ENCODE results near the gene NRXN3. TPM values are rescaled to one million over a fixed set of nuclear protein-coding genes. Genes with fewer than 3 reads are reported as not detected.

NRXN3 gene
- total RNA-seq, 2 experiments from 2014 or later: not detected

GRCh38 chr14:79415726-79416125 lies 1245.6 kb downstream of the NRXN3 start:
- Mint-ChIP-seq H3K36me3 (no peaks in the 10 kb centered on the region), H3K27ac (no peak overlapping the region), H3K4me3 (no peak overlapping the region), H3K4me1 (no peaks in the 10 kb centered on the region), H3K9me3 (ENCODE audit: low read depth) (peaks cover 4% of the 10 kb centered on the region), H3K27me3 (no peaks in the 10 kb centered on the region)
- CTCF ChIA-PET: no interaction called here
- ATAC-seq: no peak
- no peak for DNase-seq

DNA sequence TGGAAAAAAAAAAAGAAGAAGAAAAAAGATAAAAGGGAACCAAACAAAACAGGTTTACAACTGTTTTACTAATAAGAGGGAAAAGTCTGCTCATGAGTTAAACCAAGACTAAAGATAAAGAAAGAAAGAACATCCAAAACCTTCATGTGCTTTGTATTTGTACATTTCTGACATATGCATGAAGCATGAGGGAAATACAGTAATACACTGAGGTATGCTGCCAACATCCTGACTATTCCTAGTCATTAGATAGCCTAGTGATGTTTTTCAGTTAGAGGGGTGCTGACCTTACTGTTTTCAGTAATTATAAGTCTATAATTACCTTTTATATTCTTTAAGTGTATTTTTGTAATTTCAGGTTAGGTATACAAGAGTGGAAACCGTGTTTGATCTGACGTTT lies 1247.8 kb downstream of the NRXN3 start:
- H3K27me3 Mint-ChIP-seq: no peaks in the 10 kb centered on the region
- H3K4me3 Mint-ChIP-seq: no peak overlapping the region
- no peak overlapping the region for H3K27ac Mint-ChIP-seq
- no peaks in the 10 kb centered on the region for H3K4me1 Mint-ChIP-seq
- no peak for DNase-seq
- peaks cover 6% of the 10 kb centered on the region for H3K9me3 Mint-ChIP-seq (ENCODE audit: low read depth)
- ATAC-seq: no peak
- CTCF ChIA-PET: no interaction called here
- H3K36me3 Mint-ChIP-seq: no peaks in the 10 kb centered on the region

GRCh38 chr14:79418649-79419415 lies 1248.7 kb downstream of the NRXN3 start:
- no peak for DNase-seq
- Mint-ChIP-seq H3K4me3 (no peak overlapping the region), H3K4me1 (no peaks in the 10 kb centered on the region), H3K36me3 (no peaks in the 10 kb centered on the region), H3K27ac (no peak overlapping the region), H3K9me3 (ENCODE audit: low read depth) (peaks cover 6% of the 10 kb centered on the region), H3K27me3 (no peaks in the 10 kb centered on the region)
- CTCF ChIA-PET: no interaction called here
- no peak for ATAC-seq

- no peaks in the 10 kb centered on the region for H3K4me1 Mint-ChIP-seq
- ATAC-seq: no peak
- H3K9me3 Mint-ChIP-seq (ENCODE audit: low read depth): peaks cover 6% of the 10 kb centered on the region
- H3K36me3 Mint-ChIP-seq: no peaks in the 10 kb centered on the region
- no peaks in the 10 kb centered on the region for H3K27me3 Mint-ChIP-seq
- no peak for DNase-seq
- no peak overlapping the region for H3K27ac Mint-ChIP-seq
- CTCF ChIA-PET: interaction anchor here (0.6 kb wide), 1 partner anchor 30 kb away, joined by 3 read pairs; no protein-coding TSS in a partner anchor
- no peak overlapping the region for H3K4me3 Mint-ChIP-seq
Measured at GRCh38 chr14:79419571-79420327, 1249.6 kb downstream of the NRXN3 start.

- Mint-ChIP-seq H3K27ac (no peak overlapping the region), H3K4me1 (no peaks in the 10 kb centered on the region), H3K36me3 (no peaks in the 10 kb centered on the region), H3K4me3 (no peak overlapping the region), H3K9me3 (ENCODE audit: low read depth) (peaks cover 6% of the 10 kb centered on the region), H3K27me3 (no peaks in the 10 kb centered on the region)
- ATAC-seq (no peak), DNase-seq (no peak)
- CTCF ChIA-PET: interaction anchor here (0.6 kb wide), 1 partner anchor 31 kb away, joined by 3 read pairs; no protein-coding TSS in a partner anchor
Measured at GRCh38 chr14:79420725-79421124, 1250.6 kb downstream of the NRXN3 start.

- CTCF ChIA-PET: no interaction called here
- Mint-ChIP-seq H3K4me1 (no peaks in the 10 kb centered on the region), H3K36me3 (no peaks in the 10 kb centered on the region), H3K9me3 (ENCODE audit: low read depth) (peaks cover 6% of the 10 kb centered on the region), H3K4me3 (no peak overlapping the region), H3K27me3 (no peaks in the 10 kb centered on the region), H3K27ac (no peak overlapping the region)
- no peak for DNase-seq
- ATAC-seq: no peak
Measured at GRCh38 chr14:79421811-79422210, 1251.6 kb downstream of the NRXN3 start.

- no peaks in the 10 kb centered on the region for H3K4me1 Mint-ChIP-seq
Measured at GRCh38 chr14:79424462-79424861, 1254.3 kb downstream of the NRXN3 start.

GRCh38 chr14:79426103-79426755 lies 1256.1 kb downstream of the NRXN3 start:
- Mint-ChIP-seq H3K36me3 (no peaks in the 10 kb centered on the region), H3K9me3 (ENCODE audit: low read depth) (peaks cover 6% of the 10 kb centered on the region), H3K4me1 (no peaks in the 10 kb centered on the region), H3K4me3 (no peak overlapping the region), H3K27me3 (no peaks in the 10 kb centered on the region), H3K27ac (no peak overlapping the region)
- CTCF ChIA-PET: no interaction called here
- ATAC-seq (no peak), DNase-seq (no peak)

More at GRCh38 chr14:79424462-79424861, 1254.3 kb downstream of the NRXN3 start:
- CTCF ChIA-PET: no interaction called here
- no peak overlapping the region for H3K27ac Mint-ChIP-seq
- DNase-seq (no peak), ATAC-seq (no peak)
- H3K9me3 Mint-ChIP-seq (ENCODE audit: low read depth): peaks cover 6% of the 10 kb centered on the region
- no peak overlapping the region for H3K4me3 Mint-ChIP-seq
- no peaks in the 10 kb centered on the region for H3K27me3 Mint-ChIP-seq
- no peaks in the 10 kb centered on the region for H3K36me3 Mint-ChIP-seq

DNA sequence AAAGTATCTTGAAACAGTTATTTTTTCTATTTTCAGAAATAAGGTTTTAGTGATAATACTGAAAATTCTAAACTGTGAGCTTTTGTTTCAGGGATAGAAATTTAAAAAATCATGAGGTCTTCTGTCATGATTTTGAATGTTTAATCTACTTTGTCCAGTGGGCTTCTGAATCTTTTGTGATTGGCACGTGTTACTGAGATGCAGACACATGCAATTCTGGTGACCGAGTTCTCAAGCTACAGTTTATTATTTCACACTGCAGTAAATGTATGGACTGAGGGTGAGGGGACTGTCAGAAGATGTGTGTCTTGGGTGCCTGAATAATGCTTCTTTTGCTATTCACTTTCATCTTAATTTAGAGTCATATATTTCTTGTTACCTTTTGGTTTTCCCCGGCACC lies 1262.5 kb downstream of the NRXN3 start:
- peaks cover 3% of the 10 kb centered on the region for H3K9me3 Mint-ChIP-seq (ENCODE audit: low read depth)
- H3K4me3 Mint-ChIP-seq: no peak overlapping the region
- no peaks in the 10 kb centered on the region for H3K4me1 Mint-ChIP-seq
- H3K27me3 Mint-ChIP-seq: no peaks in the 10 kb centered on the region
- no peaks in the 10 kb centered on the region for H3K36me3 Mint-ChIP-seq
- no peak for ATAC-seq
- CTCF ChIA-PET: no interaction called here
- no peak overlapping the region for H3K27ac Mint-ChIP-seq
- no peak for DNase-seq

GRCh38 chr14:79436335-79436734 lies 1266.2 kb downstream of the NRXN3 start:
- no peaks in the 10 kb centered on the region for H3K36me3 Mint-ChIP-seq
- DNase-seq (no peak), ATAC-seq (no peak)
- H3K4me3 Mint-ChIP-seq: no peak overlapping the region
- no peaks in the 10 kb centered on the region for H3K27me3 Mint-ChIP-seq
- no peaks in the 10 kb centered on the region for H3K4me1 Mint-ChIP-seq
- CTCF ChIA-PET: no interaction called here
- no peak overlapping the region for H3K27ac Mint-ChIP-seq
- H3K9me3 Mint-ChIP-seq (ENCODE audit: low read depth): peaks cover 3% of the 10 kb centered on the region

GRCh38 chr14:79437951-79438350 lies 1267.8 kb downstream of the NRXN3 start:
- Mint-ChIP-seq H3K4me3 (no peak overlapping the region), H3K4me1 (no peaks in the 10 kb centered on the region), H3K36me3 (no peaks in the 10 kb centered on the region), H3K27ac (no peak overlapping the region), H3K27me3 (no peaks in the 10 kb centered on the region), H3K9me3 (ENCODE audit: low read depth) (peaks cover 6% of the 10 kb centered on the region)
- DNase-seq (no peak), ATAC-seq (no peak)
- CTCF ChIA-PET: no interaction called here

DNA sequence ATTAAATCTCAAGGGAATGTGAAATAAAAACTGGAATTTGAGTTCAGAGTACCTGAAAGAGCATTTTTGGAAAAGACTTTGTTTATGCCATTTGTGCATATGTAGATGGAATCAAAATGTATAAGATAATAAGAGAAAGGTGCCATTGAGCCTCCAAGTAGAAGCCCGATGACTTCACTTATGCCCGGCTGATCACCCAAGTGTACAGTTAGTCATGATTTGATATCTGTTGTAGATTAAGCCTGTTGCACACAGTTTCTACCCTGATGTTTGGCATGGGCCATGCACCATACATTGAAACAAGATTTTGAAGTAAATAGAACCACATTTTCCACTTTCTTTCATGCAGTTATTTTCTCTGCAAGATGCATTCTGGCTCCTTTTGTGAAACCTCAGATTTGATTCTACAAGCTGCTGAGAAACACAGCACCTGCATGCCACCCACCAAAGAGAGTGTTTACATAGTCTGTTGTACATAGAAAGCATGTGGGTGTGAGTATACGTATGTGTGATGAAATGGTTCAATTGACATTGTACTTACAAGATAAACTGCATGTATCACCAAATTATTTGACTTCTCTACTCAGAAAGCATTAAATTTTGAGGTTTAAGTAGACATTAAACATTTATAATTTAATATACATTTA lies 1268.6 kb downstream of the NRXN3 start:
- CTCF ChIA-PET: no interaction called here
- Mint-ChIP-seq H3K27me3 (no peaks in the 10 kb centered on the region), H3K9me3 (ENCODE audit: low read depth) (peaks cover 6% of the 10 kb centered on the region), H3K27ac (no peak overlapping the region), H3K4me3 (no peak overlapping the region), H3K4me1 (no peaks in the 10 kb centered on the region), H3K36me3 (no peaks in the 10 kb centered on the region)
- ATAC-seq: no peak
- no peak for DNase-seq

GRCh38 chr14:79442786-79443185 lies 1272.6 kb downstream of the NRXN3 start:
- Mint-ChIP-seq H3K27ac (no peak overlapping the region), H3K27me3 (no peaks in the 10 kb centered on the region)
- no peak for ATAC-seq

More at GRCh38 chr14:79442786-79443185, 1272.6 kb downstream of the NRXN3 start:
- H3K4me1 Mint-ChIP-seq: no peaks in the 10 kb centered on the region
- H3K36me3 Mint-ChIP-seq: no peaks in the 10 kb centered on the region
- DNase-seq: no peak
- H3K9me3 Mint-ChIP-seq (ENCODE audit: low read depth): peaks cover 6% of the 10 kb centered on the region
- H3K4me3 Mint-ChIP-seq: no peak overlapping the region
- CTCF ChIA-PET: no interaction called here

All from activated CD8-positive, alpha-beta memory T cell treated with anti-CD3 and anti-CD28 coated beads, Interleukin-2, amount 10 ng/mL, durations not matched to agents 7 days and 5 days (primary cell).